ENCODE data around the gene NFS1.

Gene NFS1

GRCh38 chr20:35653430-35653734 is 45.8 kb downstream of the NFS1 start:
- no peak overlapping the region for H3K4me3 ChIP-seq (ENCODE audit: low read depth, low read length)
- H3K27ac ChIP-seq = no peak overlapping the region
- TF ChIP-seq, protein P1, sequence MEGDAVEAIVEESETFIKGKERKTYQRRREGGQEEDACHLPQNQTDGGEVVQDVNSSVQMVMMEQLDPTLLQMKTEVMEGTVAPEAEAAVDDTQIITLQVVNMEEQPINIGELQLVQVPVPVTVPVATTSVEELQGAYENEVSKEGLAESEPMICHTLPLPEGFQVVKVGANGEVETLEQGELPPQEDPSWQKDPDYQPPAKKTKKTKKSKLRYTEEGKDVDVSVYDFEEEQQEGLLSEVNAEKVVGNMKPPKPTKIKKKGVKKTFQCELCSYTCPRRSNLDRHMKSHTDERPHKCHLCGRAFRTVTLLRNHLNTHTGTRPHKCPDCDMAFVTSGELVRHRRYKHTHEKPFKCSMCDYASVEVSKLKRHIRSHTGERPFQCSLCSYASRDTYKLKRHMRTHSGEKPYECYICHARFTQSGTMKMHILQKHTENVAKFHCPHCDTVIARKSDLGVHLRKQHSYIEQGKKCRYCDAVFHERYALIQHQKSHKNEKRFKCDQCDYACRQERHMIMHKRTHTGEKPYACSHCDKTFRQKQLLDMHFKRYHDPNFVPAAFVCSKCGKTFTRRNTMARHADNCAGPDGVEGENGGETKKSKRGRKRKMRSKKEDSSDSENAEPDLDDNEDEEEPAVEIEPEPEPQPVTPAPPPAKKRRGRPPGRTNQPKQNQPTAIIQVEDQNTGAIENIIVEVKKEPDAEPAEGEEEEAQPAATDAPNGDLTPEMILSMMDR (IDR thresholded peaks at IDR 0.05) = no peak
- no peak overlapping the region for H2AFZ ChIP-seq
- H3K9me3 ChIP-seq (ENCODE audit: control insufficient read depth, low read length) = no peaks in the 10 kb centered on the region
- H3K79me2 ChIP-seq = peaks cover 40% of the 10 kb centered on the region
- no peaks in the 10 kb centered on the region for H3K36me3 ChIP-seq (ENCODE audit: control insufficient read depth, insufficient read depth, low read length)
- H3K4me2 ChIP-seq (ENCODE audit: low read length) = no peak overlapping the region
- no peaks in the 10 kb centered on the region for H3K27me3 ChIP-seq (ENCODE audit: control insufficient read depth, insufficient read depth, low read length)
- H3K4me1 ChIP-seq = peaks cover 2% of the 10 kb centered on the region
- H3K9ac ChIP-seq = no peak overlapping the region

DNA sequence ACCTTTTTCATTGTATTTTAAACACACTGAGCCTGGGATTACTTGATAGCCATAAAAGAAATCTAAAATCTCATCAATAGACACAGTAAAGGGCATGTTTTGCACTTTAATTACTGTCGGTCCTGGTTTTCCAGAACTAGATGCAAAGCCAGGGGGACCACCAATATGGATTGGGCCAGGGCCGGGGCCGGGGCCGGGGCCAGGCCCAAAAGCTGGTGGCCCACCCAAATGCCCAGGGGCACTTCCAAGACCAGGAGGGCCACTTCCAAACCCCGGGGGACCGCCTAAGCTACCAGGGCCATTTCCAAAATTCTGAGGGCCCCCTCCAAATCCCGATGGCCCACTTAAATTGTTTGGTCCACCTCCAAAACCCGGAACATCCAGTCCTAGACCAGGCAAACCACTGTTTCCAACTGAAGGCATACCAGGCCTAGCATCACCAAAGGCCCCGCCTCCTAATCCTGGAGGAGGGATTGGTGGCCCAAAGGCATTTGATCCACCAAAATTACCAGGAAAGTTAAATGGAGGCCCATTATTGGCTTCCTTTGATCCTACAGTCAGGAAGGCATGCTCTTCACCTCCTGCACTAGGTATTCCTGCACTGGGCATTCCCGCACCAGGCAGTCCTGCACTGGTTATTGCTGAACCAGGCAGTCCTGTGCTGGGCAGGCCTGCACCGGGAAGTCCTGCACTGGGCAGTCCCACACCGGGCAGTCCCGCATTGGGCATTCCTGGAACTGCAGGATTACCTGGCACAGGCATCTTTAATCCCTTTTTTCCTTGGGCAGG is 46.3 kb downstream of the NFS1 start:
- Histone ChIP-seq H3K4me2 (ENCODE audit: low read length) (no peak overlapping the region), H3K27me3 (ENCODE audit: control insufficient read depth, insufficient read depth, low read length) (no peaks in the 10 kb centered on the region), H3K36me3 (ENCODE audit: control insufficient read depth, insufficient read depth, low read length) (no peaks in the 10 kb centered on the region), H2AFZ (no peak overlapping the region), H3K27ac (no peak overlapping the region), H3K79me2 (peaks cover 37% of the 10 kb centered on the region), H3K4me1 (peaks cover 2% of the 10 kb centered on the region), H3K9me3 (ENCODE audit: control insufficient read depth, low read length) (no peaks in the 10 kb centered on the region), H3K4me3 (ENCODE audit: low read depth, low read length) (no peak overlapping the region), H3K9ac (no peak overlapping the region)
- TF ChIP-seq, protein P1 (IDR thresholded peaks at IDR 0.05) = no peak

GRCh38 chr20:35651958-35652357 is 47.2 kb downstream of the NFS1 start:
- Histone ChIP-seq H3K79me2 (peaks cover 34% of the 10 kb centered on the region), H3K4me3 (ENCODE audit: low read depth, low read length) (no peak overlapping the region), H3K9ac (no peak overlapping the region), H3K27ac (no peak overlapping the region), H3K27me3 (ENCODE audit: control insufficient read depth, insufficient read depth, low read length) (no peaks in the 10 kb centered on the region), H3K4me2 (ENCODE audit: low read length) (no peak overlapping the region), H3K4me1 (peaks cover 2% of the 10 kb centered on the region), H3K36me3 (ENCODE audit: control insufficient read depth, insufficient read depth, low read length) (no peaks in the 10 kb centered on the region), H2AFZ (no peak overlapping the region), H3K9me3 (ENCODE audit: control insufficient read depth, low read length) (no peaks in the 10 kb centered on the region)
- TF ChIP-seq, protein P1 (IDR thresholded peaks at IDR 0.05) = no peak

GRCh38 chr20:35650632-35651031 is 48.5 kb downstream of the NFS1 start:
- Histone ChIP-seq H3K27ac (no peak overlapping the region), H2AFZ (no peak overlapping the region), H3K9ac (no peak overlapping the region), H3K4me1 (peaks cover 2% of the 10 kb centered on the region), H3K79me2 (peaks cover 43% of the 10 kb centered on the region), H3K4me2 (ENCODE audit: low read length) (no peak overlapping the region), H3K4me3 (ENCODE audit: low read depth, low read length) (no peak overlapping the region), H3K27me3 (ENCODE audit: control insufficient read depth, insufficient read depth, low read length) (no peaks in the 10 kb centered on the region), H3K36me3 (ENCODE audit: control insufficient read depth, insufficient read depth, low read length) (no peaks in the 10 kb centered on the region), H3K9me3 (ENCODE audit: control insufficient read depth, low read length) (no peaks in the 10 kb centered on the region)
- TF ChIP-seq, protein P1 (IDR thresholded peaks at IDR 0.05) = no peak

DNA sequence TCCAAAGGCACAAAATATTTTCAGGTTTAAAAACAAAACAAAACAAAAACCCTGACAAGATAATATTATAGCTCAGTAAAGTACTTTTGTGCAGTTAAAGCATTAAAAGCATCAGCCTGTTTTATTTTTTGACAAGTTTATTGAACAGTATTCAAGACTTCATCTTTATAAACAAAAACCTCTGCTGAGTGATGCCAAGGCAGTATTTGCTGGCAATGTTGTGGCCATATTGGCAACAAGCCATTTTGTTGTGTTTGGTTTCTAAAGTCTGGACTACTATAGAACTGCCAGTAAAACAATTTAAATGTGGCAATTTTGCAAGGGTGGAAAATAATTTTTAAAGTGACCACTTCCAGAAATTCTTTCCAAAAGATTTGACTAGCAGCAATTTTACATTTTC is 50.3 kb downstream of the NFS1 start:
- Histone ChIP-seq H3K4me1 (peaks cover 2% of the 10 kb centered on the region), H3K79me2 (peaks cover 41% of the 10 kb centered on the region), H3K4me3 (ENCODE audit: low read depth, low read length) (no peak overlapping the region), H3K4me2 (ENCODE audit: low read length) (no peak overlapping the region), H3K9ac (no peak overlapping the region), H2AFZ (no peak overlapping the region), H3K36me3 (ENCODE audit: control insufficient read depth, insufficient read depth, low read length) (no peaks in the 10 kb centered on the region), H3K27me3 (ENCODE audit: control insufficient read depth, insufficient read depth, low read length) (no peaks in the 10 kb centered on the region), H3K9me3 (ENCODE audit: control insufficient read depth, low read length) (no peaks in the 10 kb centered on the region), H3K27ac (no peak overlapping the region)
- TF ChIP-seq, protein P1 (IDR thresholded peaks at IDR 0.05) = no peak

All from parathyroid adenoma (tissue), 2 donors.